Psoas muscle (tissue), 8 donors: ENCODE results near the gene PSMD14. TPM values are rescaled to one million over a fixed set of nuclear protein-coding genes. Genes with fewer than 3 reads are reported as not detected.

Experiments
- ATAC-seq, 4 donors: fragments of 200-7000 bp; cut with Tn5 transposase; one replicate each; pipeline ENCODE4 v1.9.1; 2020; ENCODE audit warnings: moderate library complexity in 3 of 4, mild to moderate bottlenecking in 2 of 4
- DNase-seq, 2 donors: peaks; one replicate each; pipeline ENCODE4 v3.0.0-alpha.2; 2020
- H3K27ac ChIP-seq: fragments of 200-600 bp; one replicate; pipeline ENCODE4 v1.8.0; 2022
- H3K27me3 ChIP-seq, 3 donors: fragments of 200-600 bp in 1 of 3; one replicate each; pipeline versions ENCODE4 v1.6.1 to v1.8.0; 2013 to 2022; ENCODE audit warnings: low read length in 2 of 3, mild to moderate bottlenecking in 2 of 3, moderate library complexity in 1 of 3; ENCODE audit not compliant: insufficient read depth in 3 of 3
- H3K36me3 ChIP-seq, 2 donors: fragments of 200-600 bp in 1 of 2; one replicate each; pipeline versions ENCODE4 v1.6.1 to v1.8.0; 2013 to 2022; ENCODE audit warnings: low read depth in 1 of 2, mild to moderate bottlenecking in 1 of 2, moderate library complexity in 1 of 2; ENCODE audit not compliant: insufficient read depth in 1 of 2
- H3K4me1 ChIP-seq: fragments of 200-600 bp; one replicate; pipeline ENCODE4 v1.8.0; 2022
- H3K4me3 ChIP-seq: fragments of 200-600 bp; one replicate; pipeline ENCODE4 v1.8.0; 2022; ENCODE audit warnings: mild to moderate bottlenecking
- H3K9me3 ChIP-seq: fragments of 200-600 bp; one replicate; pipeline ENCODE4 v1.8.0; 2022
- WGBS, 3 donors: extraction: QIAGEN DNeasy Blood & Tissue Kit; methylation state at CpG; one replicate each; pipeline versions ENCODE4 v1.1.6 to v1.1.7; 2013; 5-methylcytosine and 5-hydroxymethylcytosine counted together
- intact Hi-C, 2 donors: fragments of 100-400 bp; cut with DNase I; formaldehyde crosslinking; loops; one replicate each; pipeline versions ENCODE4 v1.11.0 to v1.14.2; 2022
- polyA plus RNA-seq, 3 donors: library from polyadenylated mRNA; stranded (reverse); fragments of 200-250 nt; gene quantifications; one replicate each; pipeline ENCODE4 v1.2.3, GENCODE V29; 2013
- total RNA-seq, 4 donors: library from RNA; stranded (reverse); fragmentation: NEBNext Ultra II Directional in 2 of 4; extraction: Animal tissue kit (Norgen Biotek cat#: 25700) in 2 of 4; gene quantifications; one replicate each; pipeline versions ENCODE4 v1.2.1 to v1.2.4, GENCODE V29; 2021 to 2023
- TF ChIP-seq, protein P1 (sequence below): fragments of 200-600 bp; IDR thresholded peaks from one replicate; pipeline ENCODE4 v1.8.0; 2022; ENCODE audit warnings: antibody characterized with exemption
- donor health status: healthy with polysubstance abuse.
- donor health status: DM: no; HTN: no; CAD: no; lungs with moderate emphysema.
- donor health status: Bipolar disorder and iron deficiency.
- donor health status: healthy.
- donor health status: DM: yes; HTN: yes; CAD: no.
- donor health status: DM: no; HTN: no; CAD: no.
- donor health status: DM: no; HTN: no; CAD: no.
- donor health status: DM: yes; HTN: yes; CAD: no.

The PSMD14 gene
- total and polyA plus RNA-seq, 7 donors: 51.2 to 372 (median 109) TPM

DNA sequence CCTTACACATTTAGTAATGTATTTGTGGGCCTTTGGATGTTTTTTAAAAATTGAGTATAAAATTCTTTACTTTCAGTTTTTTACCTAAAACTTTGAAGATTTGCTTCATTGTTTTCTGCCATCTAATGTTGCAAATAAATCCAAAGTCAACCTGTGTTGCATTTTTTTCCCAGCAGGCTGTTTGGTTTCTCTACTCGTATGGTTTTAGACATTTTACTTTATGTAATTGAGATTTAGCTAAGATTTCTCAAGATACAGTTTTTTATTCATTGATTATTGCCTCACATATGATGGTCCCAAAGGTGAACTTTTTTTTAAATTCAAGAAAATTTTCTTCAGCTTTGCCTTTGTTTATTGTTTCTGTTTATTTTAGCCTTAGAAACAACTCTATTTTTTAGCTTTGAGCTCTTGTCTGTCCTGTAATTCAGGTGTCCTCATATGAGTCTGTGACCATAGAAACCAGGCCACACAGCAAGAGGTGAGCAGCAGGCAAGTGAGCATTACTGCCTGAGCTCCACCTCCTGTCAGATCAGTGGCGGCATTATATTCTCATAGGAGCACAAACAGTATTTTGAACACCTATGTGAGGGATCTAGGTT is 54.4 kb downstream of the PSMD14 start:
- Histone ChIP-seq H3K4me1 (no peaks in the 10 kb centered on the region), H3K27ac (no peak overlapping the region), H3K27me3 (no peaks in the 10 kb centered on the region), H3K4me3 (no peak overlapping the region), H3K9me3 (peaks cover 16% of the 10 kb centered on the region), H3K36me3 (peaks cover under 1 to 5% of the 10 kb centered on the region in 2 donors)
- no peak for ATAC-seq
- intact Hi-C loops: no loop called here
- WGBS, 3 donors: 89 to 98% (median 95%) methylated on average over 2 of the region's 2 CpGs
- no peak for DNase-seq
- TF ChIP-seq, protein P1, sequence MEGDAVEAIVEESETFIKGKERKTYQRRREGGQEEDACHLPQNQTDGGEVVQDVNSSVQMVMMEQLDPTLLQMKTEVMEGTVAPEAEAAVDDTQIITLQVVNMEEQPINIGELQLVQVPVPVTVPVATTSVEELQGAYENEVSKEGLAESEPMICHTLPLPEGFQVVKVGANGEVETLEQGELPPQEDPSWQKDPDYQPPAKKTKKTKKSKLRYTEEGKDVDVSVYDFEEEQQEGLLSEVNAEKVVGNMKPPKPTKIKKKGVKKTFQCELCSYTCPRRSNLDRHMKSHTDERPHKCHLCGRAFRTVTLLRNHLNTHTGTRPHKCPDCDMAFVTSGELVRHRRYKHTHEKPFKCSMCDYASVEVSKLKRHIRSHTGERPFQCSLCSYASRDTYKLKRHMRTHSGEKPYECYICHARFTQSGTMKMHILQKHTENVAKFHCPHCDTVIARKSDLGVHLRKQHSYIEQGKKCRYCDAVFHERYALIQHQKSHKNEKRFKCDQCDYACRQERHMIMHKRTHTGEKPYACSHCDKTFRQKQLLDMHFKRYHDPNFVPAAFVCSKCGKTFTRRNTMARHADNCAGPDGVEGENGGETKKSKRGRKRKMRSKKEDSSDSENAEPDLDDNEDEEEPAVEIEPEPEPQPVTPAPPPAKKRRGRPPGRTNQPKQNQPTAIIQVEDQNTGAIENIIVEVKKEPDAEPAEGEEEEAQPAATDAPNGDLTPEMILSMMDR: no peak

DNA sequence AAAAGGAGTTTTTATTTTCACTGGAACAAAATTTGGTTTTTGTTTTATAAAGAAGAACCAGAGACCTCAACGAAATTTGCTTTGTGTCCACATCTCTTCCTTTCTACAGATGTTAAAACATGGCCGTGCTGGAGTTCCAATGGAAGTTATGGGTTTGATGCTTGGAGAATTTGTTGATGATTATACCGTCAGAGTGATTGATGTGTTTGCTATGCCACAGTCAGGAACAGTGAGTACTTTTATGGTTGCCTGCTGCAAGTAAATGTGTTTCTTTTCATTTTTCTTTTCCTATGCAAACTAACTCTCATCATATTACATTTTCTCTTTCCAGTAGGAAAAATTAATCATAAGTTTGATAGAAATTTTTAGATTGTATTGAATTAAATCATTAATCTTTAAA is 59.5 kb downstream of the PSMD14 start:
- TF ChIP-seq, protein P1: no peak
- Histone ChIP-seq H3K4me1 (no peaks in the 10 kb centered on the region), H3K27ac (no peak overlapping the region), H3K4me3 (no peak overlapping the region), H3K36me3 (peaks cover 6 to 52% of the 10 kb centered on the region in 2 donors), H3K9me3 (peaks cover 4% of the 10 kb centered on the region), H3K27me3 (no peaks in the 10 kb centered on the region)
- DNase-seq (no peak), ATAC-seq (no peak)
- WGBS, 3 donors: 80 to 85% (median 85%) methylated on average over 3 of the region's 3 CpGs
- intact Hi-C loops: no loop called here

- WGBS, 3 donors: 75 to 84% (median 79%) methylated on average over 2 of the region's 2 CpGs
- Histone ChIP-seq H3K27me3 (no peaks in the 10 kb centered on the region), H3K4me3 (no peak overlapping the region), H3K27ac (no peak overlapping the region), H3K36me3 (peaks cover 6 to 52% of the 10 kb centered on the region in 2 donors), H3K9me3 (no peaks in the 10 kb centered on the region), H3K4me1 (no peaks in the 10 kb centered on the region)
- DNase-seq: no peak
- no peak for ATAC-seq
- TF ChIP-seq, protein P1: no peak
- intact Hi-C loops: no loop called here
Measured at GRCh38 chr2:161369311-161369710, 61.1 kb downstream of the PSMD14 start.

- Histone ChIP-seq H3K36me3 (peaks cover 6 to 52% of the 10 kb centered on the region in 2 donors), H3K27ac (no peak overlapping the region), H3K9me3 (no peaks in the 10 kb centered on the region), H3K4me3 (no peak overlapping the region), H3K27me3 (no peaks in the 10 kb centered on the region), H3K4me1 (no peaks in the 10 kb centered on the region)
- WGBS, 3 donors: 65 to 67% (median 66%) methylated on average over 3 of the region's 3 CpGs
- intact Hi-C loops: no loop called here
- TF ChIP-seq, protein P1: no peak
- no peak for ATAC-seq
- DNase-seq: no peak
Measured at GRCh38 chr2:161370981-161371380, 62.8 kb downstream of the PSMD14 start.

DNA sequence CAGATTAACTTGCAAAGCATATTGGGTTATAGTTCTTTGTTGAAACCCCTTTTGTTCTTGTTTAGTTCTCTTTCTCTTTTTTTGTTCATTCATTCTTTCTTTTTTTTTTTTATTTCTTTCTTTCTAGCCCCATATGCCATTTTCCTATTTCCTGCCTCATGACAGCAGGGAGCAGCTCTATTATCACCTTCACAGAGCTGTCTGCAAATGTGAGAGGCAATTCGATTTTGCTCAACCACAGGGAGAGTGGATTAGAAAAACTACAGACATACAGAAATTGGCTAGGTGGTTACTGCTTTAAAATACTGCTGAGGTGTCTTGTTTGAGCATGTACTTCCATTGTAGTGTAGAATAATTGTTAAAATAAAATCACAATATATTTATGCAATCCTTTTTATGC is 63.6 kb downstream of the PSMD14 start:
- no peak overlapping the region for H3K27ac ChIP-seq
- TF ChIP-seq, protein P1: no peak
- no peaks in the 10 kb centered on the region for H3K27me3 ChIP-seq
- H3K36me3 ChIP-seq: peaks cover 6 to 56% of the 10 kb centered on the region in 2 donors
- H3K9me3 ChIP-seq: no peaks in the 10 kb centered on the region
- no peaks in the 10 kb centered on the region for H3K4me1 ChIP-seq
- DNase-seq (no peak), ATAC-seq (no peak)
- WGBS, 3 donors: 22 to 33% (median 27%) methylated on average over 1 of the region's 1 CpG
- H3K4me3 ChIP-seq: no peak overlapping the region
- intact Hi-C loops: no loop called here
